Colonic mucosa (tissue), 4 donors: ENCODE results near the gene C10orf62. TPM values are rescaled to one million over a fixed set of nuclear protein-coding genes. Genes with fewer than 3 reads are reported as not detected.
"Not testable (repeated sequence)": the region's sequence is repeated elsewhere in the genome, so short reads cannot be mapped to it uniquely, and the experiment has no call there.

Experiments used
- DNase-seq: peaks from one replicate; pipeline ENCODE4 v3.0.0-alpha.2; 2020
- H3K27ac ChIP-seq: fragments of 200-600 bp; one replicate; pipeline ENCODE4 v1.8.0; 2021
- H3K27me3 ChIP-seq: fragments of 200-600 bp; one replicate; pipeline ENCODE4 v1.8.0; 2021
- H3K36me3 ChIP-seq: fragments of 200-600 bp; one replicate; pipeline ENCODE4 v1.8.0; 2021
- H3K4me1 ChIP-seq: fragments of 200-600 bp; one replicate; pipeline ENCODE4 v1.8.0; 2021; ENCODE audit warnings: mild to moderate bottlenecking
- H3K4me3 ChIP-seq: fragments of 200-600 bp; one replicate; pipeline ENCODE4 v1.8.0; 2021
- H3K9ac ChIP-seq, 2 donors: one replicate each; pipeline ENCODE4 v1.7.0; 2013; ENCODE audit warnings: control low read depth in 2 of 2, low read depth in 2 of 2, low read length in 2 of 2
- H3K9me3 ChIP-seq: fragments of 200-600 bp; one replicate; pipeline ENCODE4 v1.8.0; 2021
- intact Hi-C: fragments of 100-400 bp; cut with DNase I; formaldehyde crosslinking; loops from one replicate; pipeline ENCODE4 v1.14.1; 2022
- total RNA-seq, 2 donors: library from RNA; stranded (reverse); fragmentation: NEBNext Ultra II Directional in 1 of 2; extraction: Animal tissue kit (Norgen Biotek cat#: 25700) in 1 of 2; gene quantifications; one replicate each; pipeline ENCODE4 v1.2.1, GENCODE V29; 2021
- TF ChIP-seq, protein P1 (sequence below): fragments of 200-600 bp; IDR thresholded peaks from one replicate; pipeline ENCODE4 v1.8.0; 2022; ENCODE audit warnings: antibody characterized with exemption, mild to moderate bottlenecking
- donor health status: healthy.
- donor health status: DM: no; HTN: no; CAD: no.
- donor health status: DM: no; HTN: no; CAD: no.

The C10orf62 gene
- total RNA-seq, 2 donors from 2014 or later = not detected

DNA sequence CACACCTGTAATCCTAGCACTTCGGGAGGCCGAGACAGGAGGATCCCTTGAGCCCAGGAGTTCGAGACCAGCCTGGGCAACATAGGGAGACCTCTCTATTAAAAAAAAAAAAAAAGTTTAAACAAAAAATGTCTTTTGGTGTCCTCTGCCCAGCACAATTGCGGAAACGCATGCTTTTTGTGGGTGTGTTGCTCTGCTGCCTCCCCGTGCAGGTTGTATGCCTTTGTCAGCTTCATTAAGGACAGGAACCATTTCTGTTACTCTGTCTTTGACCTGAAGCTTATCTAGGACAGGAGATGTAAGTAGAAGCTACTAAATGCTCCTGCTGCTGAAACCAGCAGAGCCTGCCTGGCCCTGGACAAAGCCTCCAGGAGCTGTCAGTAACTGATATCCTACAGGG lies 38.2 kb upstream of the C10orf62 start:
- H3K27ac ChIP-seq = no peak overlapping the region
- no peak for DNase-seq
- H3K4me1 ChIP-seq = no peaks in the 10 kb centered on the region
- no peaks in the 10 kb centered on the region for H3K27me3 ChIP-seq
- no peak overlapping the region for H3K4me3 ChIP-seq
- intact Hi-C loops = loop anchor here (5.0 kb wide), 1 partner anchor 89 kb away; no protein-coding TSS in a partner anchor
- TF ChIP-seq, protein P1, sequence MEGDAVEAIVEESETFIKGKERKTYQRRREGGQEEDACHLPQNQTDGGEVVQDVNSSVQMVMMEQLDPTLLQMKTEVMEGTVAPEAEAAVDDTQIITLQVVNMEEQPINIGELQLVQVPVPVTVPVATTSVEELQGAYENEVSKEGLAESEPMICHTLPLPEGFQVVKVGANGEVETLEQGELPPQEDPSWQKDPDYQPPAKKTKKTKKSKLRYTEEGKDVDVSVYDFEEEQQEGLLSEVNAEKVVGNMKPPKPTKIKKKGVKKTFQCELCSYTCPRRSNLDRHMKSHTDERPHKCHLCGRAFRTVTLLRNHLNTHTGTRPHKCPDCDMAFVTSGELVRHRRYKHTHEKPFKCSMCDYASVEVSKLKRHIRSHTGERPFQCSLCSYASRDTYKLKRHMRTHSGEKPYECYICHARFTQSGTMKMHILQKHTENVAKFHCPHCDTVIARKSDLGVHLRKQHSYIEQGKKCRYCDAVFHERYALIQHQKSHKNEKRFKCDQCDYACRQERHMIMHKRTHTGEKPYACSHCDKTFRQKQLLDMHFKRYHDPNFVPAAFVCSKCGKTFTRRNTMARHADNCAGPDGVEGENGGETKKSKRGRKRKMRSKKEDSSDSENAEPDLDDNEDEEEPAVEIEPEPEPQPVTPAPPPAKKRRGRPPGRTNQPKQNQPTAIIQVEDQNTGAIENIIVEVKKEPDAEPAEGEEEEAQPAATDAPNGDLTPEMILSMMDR = no peak
- no peak overlapping the region for H3K9ac ChIP-seq
- no peaks in the 10 kb centered on the region for H3K9me3 ChIP-seq
- no peaks in the 10 kb centered on the region for H3K36me3 ChIP-seq

DNA sequence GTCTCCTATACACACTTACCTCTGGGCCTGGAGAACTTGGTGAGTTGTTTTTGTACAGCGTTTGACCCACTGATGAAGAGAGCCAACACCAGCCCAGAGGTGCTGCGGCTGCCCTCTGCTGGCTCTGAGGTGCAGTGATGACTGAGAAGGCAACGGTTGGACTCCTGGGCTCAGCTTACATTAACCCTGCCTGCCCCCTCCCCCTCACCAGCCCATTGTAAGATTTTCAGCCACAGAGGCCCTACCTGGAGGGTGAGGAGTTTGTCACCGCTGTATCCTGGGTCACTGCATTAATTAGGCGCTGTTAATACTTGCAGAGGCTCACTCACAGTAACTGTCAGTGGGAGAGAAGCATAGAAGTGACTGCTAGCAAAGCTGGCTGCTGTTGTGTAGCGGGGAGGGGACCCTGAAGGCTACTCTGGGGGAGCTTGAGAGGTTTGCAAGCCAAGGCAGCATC lies 35.9 kb upstream of the C10orf62 start:
- no peaks in the 10 kb centered on the region for H3K36me3 ChIP-seq
- peak; percentile 47 for DNase-seq
- no peak overlapping the region for H3K27ac ChIP-seq

DNA sequence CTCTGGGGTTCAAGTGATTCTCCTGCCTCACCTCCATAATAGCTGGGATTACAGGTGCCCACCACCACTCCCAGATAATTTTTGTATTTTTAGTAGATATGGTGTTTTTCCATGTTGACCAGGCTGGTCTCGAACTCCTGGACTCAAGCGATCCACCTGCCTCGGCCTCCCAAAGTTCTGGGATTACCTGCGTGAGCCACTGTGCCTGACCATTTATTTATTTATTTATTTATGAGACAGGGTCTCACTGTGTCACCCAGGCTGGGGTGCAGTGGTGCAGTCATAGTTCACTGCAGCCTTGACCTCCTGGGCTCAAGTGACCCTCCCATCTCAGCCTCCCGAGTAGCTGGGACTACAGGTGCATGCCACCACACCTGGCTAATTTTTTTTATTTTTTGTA lies 35.2 kb upstream of the C10orf62 start:
- intact Hi-C loops = loop anchor here (5.0 kb wide), 1 partner anchor 92 kb away; no protein-coding TSS in a partner anchor
- H3K9ac ChIP-seq = not testable (repeated sequence)

More for the DNA sequence above, 35.9 kb upstream of the C10orf62 start:
- TF ChIP-seq, protein P1 = peak; percentile 78
- no peaks in the 10 kb centered on the region for H3K9me3 ChIP-seq
- no peaks in the 10 kb centered on the region for H3K27me3 ChIP-seq
- H3K9ac ChIP-seq = no peak overlapping the region
- no peak overlapping the region for H3K4me3 ChIP-seq
- intact Hi-C loops = loop anchor here (5.0 kb wide), 1 partner anchor 91 kb away; no protein-coding TSS in a partner anchor
- H3K4me1 ChIP-seq = no peaks in the 10 kb centered on the region

DNA sequence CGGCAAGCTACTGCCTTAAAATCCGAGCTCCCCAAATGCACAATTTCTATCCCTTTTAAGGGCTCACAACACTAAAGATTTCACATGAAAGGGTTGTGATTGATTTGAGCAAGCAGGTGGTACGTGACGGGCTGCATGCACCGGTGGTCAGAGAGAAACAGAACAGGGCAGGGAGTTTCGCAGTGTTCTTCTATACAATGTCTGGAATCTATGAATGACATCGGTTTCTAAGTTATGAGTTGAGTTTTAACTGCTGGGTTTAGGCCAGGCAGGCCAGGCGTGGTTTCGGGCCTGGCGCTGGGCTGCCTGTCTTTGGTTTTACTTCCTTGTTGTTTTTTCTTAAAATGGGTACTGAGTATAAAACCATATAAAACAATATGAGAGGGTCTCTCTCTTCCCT lies 34.0 kb upstream of the C10orf62 start:
- H3K9ac ChIP-seq, H3K4me3 ChIP-seq, intact Hi-C loops, H3K27me3 ChIP-seq, H3K4me1 ChIP-seq, H3K9me3 ChIP-seq, H3K36me3 ChIP-seq, H3K27ac ChIP-seq, DNase-seq: not testable (repeated sequence)

More for the DNA sequence above, 35.2 kb upstream of the C10orf62 start:
- H3K27ac ChIP-seq, DNase-seq, H3K27me3 ChIP-seq, H3K4me1 ChIP-seq, H3K36me3 ChIP-seq, H3K4me3 ChIP-seq, H3K9me3 ChIP-seq: not testable (repeated sequence)

DNA sequence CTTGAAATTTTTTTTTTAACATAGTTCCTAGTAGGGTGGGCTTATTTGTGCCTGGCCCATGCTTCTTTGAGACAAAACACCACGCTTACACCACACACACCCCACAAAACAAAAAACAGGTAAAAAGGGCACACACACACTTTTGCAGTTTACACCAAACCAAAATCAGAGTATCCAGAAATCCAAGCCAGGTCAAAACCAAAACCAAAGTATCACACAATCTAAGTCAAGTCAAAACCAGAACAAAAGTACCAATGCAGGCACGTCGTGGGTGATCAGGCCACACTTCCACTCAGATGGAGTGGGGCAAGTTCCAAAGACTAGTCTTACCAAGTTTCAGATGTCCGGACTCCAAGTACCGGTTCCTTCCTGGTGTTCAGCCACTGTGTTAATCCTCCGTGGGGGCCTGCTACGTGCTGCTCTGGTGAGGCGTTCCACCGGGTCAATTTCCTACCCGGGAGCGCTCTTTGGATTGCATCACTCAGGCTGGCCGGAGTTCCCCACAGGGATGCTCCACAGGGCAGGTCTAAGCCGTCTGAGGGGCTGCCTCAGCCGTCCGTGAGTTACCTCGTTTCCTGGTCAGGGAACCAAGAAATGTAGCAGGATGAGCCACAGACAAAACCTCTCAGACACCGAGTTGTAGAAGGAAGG lies 28.7 kb upstream of the C10orf62 start:
- H3K36me3 ChIP-seq, DNase-seq, H3K27me3 ChIP-seq, intact Hi-C loops, H3K27ac ChIP-seq, H3K4me3 ChIP-seq, H3K9ac ChIP-seq, H3K9me3 ChIP-seq, H3K4me1 ChIP-seq: not testable (repeated sequence)

DNA sequence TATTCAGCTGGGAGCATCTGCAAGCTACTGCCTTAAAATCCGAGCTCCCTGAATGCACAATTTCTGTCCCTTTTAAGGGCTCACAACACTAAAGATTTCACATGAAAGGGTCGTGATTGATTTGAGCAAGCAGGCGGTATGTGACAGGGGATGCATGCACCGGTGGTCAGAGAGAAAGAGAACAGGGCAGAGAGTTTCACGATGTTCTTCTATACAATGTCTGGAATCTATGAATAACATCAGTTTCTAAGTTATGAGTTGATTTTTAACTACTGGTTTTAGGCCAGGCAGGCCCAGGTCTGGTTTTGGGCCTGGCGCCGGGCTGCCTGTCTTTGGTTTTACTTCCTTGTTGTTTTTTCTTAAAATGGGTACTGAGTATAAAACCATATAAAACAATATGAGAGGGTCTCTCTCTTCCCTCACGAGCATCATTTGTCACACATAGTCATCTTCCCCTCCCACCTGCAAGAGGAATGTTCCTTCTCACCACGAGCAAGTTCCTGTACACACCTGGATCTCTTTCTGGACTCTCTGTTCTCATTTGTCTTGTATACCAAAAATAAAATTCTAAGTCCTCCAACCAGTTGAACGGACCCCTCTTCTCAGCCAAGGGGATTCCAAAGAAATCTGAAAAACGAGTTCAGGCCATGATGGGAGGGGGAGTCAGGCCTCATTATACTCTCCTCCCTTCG lies 28.0 kb upstream of the C10orf62 start:
- DNase-seq, H3K9ac ChIP-seq, H3K27me3 ChIP-seq, H3K4me1 ChIP-seq, H3K36me3 ChIP-seq, H3K4me3 ChIP-seq, H3K9me3 ChIP-seq, H3K27ac ChIP-seq, intact Hi-C loops: not testable (repeated sequence)

DNA sequence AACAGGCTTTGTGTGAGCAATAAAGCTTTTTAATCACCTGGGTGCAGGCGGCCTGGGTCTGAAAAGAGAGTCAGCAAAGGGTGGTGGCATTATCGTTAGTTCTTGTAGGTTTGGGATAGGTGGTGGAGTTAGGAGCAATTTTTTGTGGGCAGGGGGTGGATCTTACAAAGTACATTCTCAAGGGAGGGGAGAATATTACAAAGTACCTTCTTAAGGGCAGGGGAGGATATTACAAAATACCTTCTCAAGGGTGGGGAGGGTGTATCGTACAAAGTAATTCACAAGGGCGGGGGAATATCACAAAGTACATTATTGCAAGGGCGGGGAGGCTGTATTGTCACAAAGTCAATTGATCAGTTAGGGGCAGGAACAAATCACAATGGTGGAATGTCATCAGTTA lies 27.2 kb upstream of the C10orf62 start:
- H3K36me3 ChIP-seq, H3K9me3 ChIP-seq, H3K27me3 ChIP-seq, H3K9ac ChIP-seq, intact Hi-C loops, H3K27ac ChIP-seq, H3K4me1 ChIP-seq, DNase-seq, H3K4me3 ChIP-seq: not testable (repeated sequence)

DNA sequence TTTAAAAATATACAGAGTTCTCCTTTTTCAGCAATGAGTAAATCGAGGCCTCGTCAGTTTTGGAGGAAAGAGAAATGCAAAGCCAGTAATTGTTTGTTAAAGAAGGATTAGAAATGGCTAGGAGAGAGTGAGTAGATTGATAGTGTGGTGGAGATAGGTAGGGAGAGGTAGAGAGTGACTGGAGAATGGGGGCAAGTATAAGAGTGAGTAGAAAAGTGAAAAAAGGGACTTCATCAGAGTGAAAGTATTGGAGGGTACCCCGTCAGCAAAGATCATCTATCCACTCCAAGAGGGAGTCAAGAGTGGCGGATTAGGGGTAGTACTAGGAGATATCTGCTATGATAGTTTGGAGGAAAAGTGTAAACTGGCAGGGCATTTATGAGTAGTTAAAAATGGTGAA lies 26.2 kb upstream of the C10orf62 start:
- Histone ChIP-seq H3K4me1 (no peaks in the 10 kb centered on the region), H3K4me3 (no peak overlapping the region), H3K27me3 (no peaks in the 10 kb centered on the region), H3K36me3 (no peaks in the 10 kb centered on the region), H3K27ac (no peak overlapping the region), H3K9me3 (no peaks in the 10 kb centered on the region), H3K9ac (no peak overlapping the region)
- TF ChIP-seq, protein P1 = no peak
- DNase-seq = no peak
- intact Hi-C loops = no loop called here
